SK-N-SH treated with all-trans-retinoic acid at 6 μM for 48 hours (cell line): ENCODE measurements around the gene EVA1C.

Experiments
- ATAC-seq: fragments of 200-7000 bp; cut with Tn5 transposase; 3 replicates; pipeline ENCODE4 v1.9.1; 2020; ENCODE audit warnings: mild to moderate bottlenecking, moderate library complexity
- ARNTL ChIP-seq: fragments of 450-650 bp; formaldehyde crosslinking; IDR thresholded peaks from 2 replicates; pipeline ENCODE4 v1.5.0; 2020; ENCODE audit warnings: low read depth, mild to moderate bottlenecking, moderate library complexity, borderline replicate concordance
- BACH2 ChIP-seq: fragments of 250-450 bp; sonication (Bioruptor Pico); IDR thresholded peaks from 2 replicates; pipeline ENCODE4 v1.9.0; 2021; ENCODE audit warnings: mild to moderate bottlenecking, borderline replicate concordance
- CREB5 ChIP-seq: fragments of 250-450 bp; sonication (Bioruptor Pico); IDR thresholded peaks from 2 replicates; pipeline ENCODE4 v1.5.1; 2020; ENCODE audit warnings: low read depth, mild to moderate bottlenecking, moderate library complexity
- CSDC2 ChIP-seq: fragments of 250-450 bp; sonication (Bioruptor Pico); IDR thresholded peaks from 2 replicates; pipeline ENCODE4 v1.5.0; 2020; ENCODE audit warnings: mild to moderate bottlenecking, moderate library complexity
- CSRNP3 ChIP-seq: fragments of 250-450 bp; sonication (Bioruptor Pico); IDR thresholded peaks from 2 replicates; pipeline ENCODE4 v1.5.1; 2021; ENCODE audit warnings: mild to moderate bottlenecking, moderate library complexity
- ESRRG ChIP-seq: fragments of 250-450 bp; sonication (Bioruptor Pico); IDR thresholded peaks from 2 replicates; pipeline ENCODE4 v1.6.1; 2021; ENCODE audit warnings: mild to moderate bottlenecking
- GLIS3 ChIP-seq: fragments of 250-450 bp; sonication (Bioruptor Pico); IDR thresholded peaks from 2 replicates; pipeline ENCODE4 v1.5.0; 2020; ENCODE audit warnings: mild to moderate bottlenecking, moderate library complexity
- ISL1 ChIP-seq: fragments of 250-450 bp; sonication (Bioruptor Pico); IDR thresholded peaks from 2 replicates; pipeline ENCODE4 v2.1.2; 2022; ENCODE audit warnings: mild to moderate bottlenecking, moderate library complexity
- OSR1 ChIP-seq: fragments of 250-450 bp; sonication (Bioruptor Pico); IDR thresholded peaks from 2 replicates; pipeline ENCODE4 v1.8.0; 2022; ENCODE audit warnings: moderate library complexity, mild to moderate bottlenecking, inconsistent platforms
- PATZ1 ChIP-seq: fragments of 250-450 bp; sonication (Bioruptor Pico); IDR thresholded peaks from 2 replicates; pipeline ENCODE4 v1.8.0; 2020; ENCODE audit warnings: mild to moderate bottlenecking, moderate library complexity, borderline replicate concordance
- POU6F1 ChIP-seq: fragments of 250-450 bp; sonication (Bioruptor Pico); IDR thresholded peaks from 2 replicates; pipeline ENCODE4 v1.8.0; 2021; ENCODE audit warnings: low read depth, mild to moderate bottlenecking, moderate library complexity, borderline replicate concordance
- PPARA ChIP-seq: fragments of 250-450 bp; sonication (Bioruptor Pico); IDR thresholded peaks from 2 replicates; pipeline ENCODE4 v1.5.0; 2020; ENCODE audit warnings: mild to moderate bottlenecking, borderline replicate concordance
- RARB ChIP-seq: fragments of 250-450 bp; sonication (Bioruptor Pico); IDR thresholded peaks from 2 replicates; pipeline ENCODE4 v1.8.0; 2021; ENCODE audit warnings: mild to moderate bottlenecking, moderate library complexity
- SNAI2 ChIP-seq: fragments of 250-450 bp; sonication (Bioruptor Pico); IDR thresholded peaks from 2 replicates; pipeline ENCODE4 v1.5.0; 2020; ENCODE audit warnings: mild to moderate bottlenecking, moderate library complexity
- TCF4 ChIP-seq: fragments of 250-450 bp; sonication (Bioruptor Pico); IDR thresholded peaks from 2 replicates; pipeline ENCODE4 v1.8.0; 2021; ENCODE audit warnings: mild to moderate bottlenecking, moderate library complexity, borderline replicate concordance
- TOX ChIP-seq: fragments of 250-450 bp; sonication (Bioruptor Pico); IDR thresholded peaks from 2 replicates; pipeline ENCODE4 v1.8.0; 2021; ENCODE audit warnings: mild to moderate bottlenecking, moderate library complexity, borderline replicate concordance
- TSHZ2 ChIP-seq: fragments of 250-450 bp; sonication (Bioruptor Pico); IDR thresholded peaks from 2 replicates; pipeline ENCODE4 v1.5.0; 2020; ENCODE audit warnings: mild to moderate bottlenecking, moderate library complexity
- ZC3H10 ChIP-seq: fragments of 250-450 bp; sonication (Bioruptor Pico); IDR thresholded peaks from 2 replicates; pipeline ENCODE4 v1.5.1; 2021; ENCODE audit warnings: mild to moderate bottlenecking, moderate library complexity
- ZFP3 ChIP-seq: fragments of 250-450 bp; sonication (Bioruptor Pico); IDR thresholded peaks from 2 replicates; pipeline ENCODE4 v1.5.0; 2020; ENCODE audit warnings: mild to moderate bottlenecking, moderate library complexity
- ZFP30 ChIP-seq: fragments of 450-650 bp; formaldehyde crosslinking; IDR thresholded peaks from 2 replicates; pipeline ENCODE4 v1.5.0; 2022; ENCODE audit warnings: mild to moderate bottlenecking, moderate library complexity
- ZNF565 ChIP-seq: fragments of 450-650 bp; formaldehyde crosslinking; conservative IDR thresholded peaks from 2 replicates; pipeline ENCODE4 v1.5.0; 2020; ENCODE audit warnings: low read depth, mild to moderate bottlenecking, moderate library complexity
- ZNF70 ChIP-seq: fragments of 450-650 bp; formaldehyde crosslinking; IDR thresholded peaks from 2 replicates; pipeline ENCODE4 v1.5.0; 2020; ENCODE audit warnings: mild to moderate bottlenecking, moderate library complexity
- ZNF8 ChIP-seq: fragments of 450-650 bp; formaldehyde crosslinking; IDR thresholded peaks from 2 replicates; pipeline ENCODE4 v1.5.0; 2020; ENCODE audit warnings: mild to moderate bottlenecking, moderate library complexity

Gene EVA1C

GRCh38 chr21:32377991-32378390 is 34.5 kb upstream of the EVA1C start:
- ATAC-seq: no peak
- TF ChIP-seq ARNTL (no peak), CREB5 (no peak), PATZ1 (CRISPR knock-in tag) (no peak), ISL1 (CRISPR knock-in tag) (no peak), TOX (CRISPR knock-in tag) (no peak), BACH2 (CRISPR knock-in tag) (no peak), ZNF70 (no peak), ZFP30 (CRISPR knock-in tag) (no peak), ZC3H10 (CRISPR knock-in tag) (no peak), TCF4 (CRISPR knock-in tag) (no peak), ZNF8 (CRISPR knock-in tag) (no peak), ESRRG (CRISPR knock-in tag) (no peak), CSRNP3 (CRISPR knock-in tag) (no peak), SNAI2 (CRISPR knock-in tag) (no peak), TSHZ2 (CRISPR knock-in tag) (no peak), OSR1 (CRISPR knock-in tag) (no peak), GLIS3 (CRISPR knock-in tag) (no peak), ZNF565 (CRISPR knock-in tag) (no peak), CSDC2 (no peak)

GRCh38 chr21:32378956-32379355 is 33.5 kb upstream of the EVA1C start:
- no peak for ATAC-seq
- TF ChIP-seq ZNF8 (CRISPR knock-in tag): no peak
- no peak for TF ChIP-seq TOX (CRISPR knock-in tag)
- TF ChIP-seq ZFP30 (CRISPR knock-in tag): no peak
- no peak for TF ChIP-seq GLIS3 (CRISPR knock-in tag)
- no peak for TF ChIP-seq ARNTL
- TF ChIP-seq, all 23 proteins: peak for 0

- TF ChIP-seq ZNF565 (CRISPR knock-in tag): no peak
- no peak for TF ChIP-seq BACH2 (CRISPR knock-in tag)
- TF ChIP-seq POU6F1 (CRISPR knock-in tag): no peak
- no peak for TF ChIP-seq ZFP3 (CRISPR knock-in tag)
- no peak for TF ChIP-seq PPARA (CRISPR knock-in tag)
- TF ChIP-seq CSDC2: no peak
- no peak for TF ChIP-seq ESRRG (CRISPR knock-in tag)
- TF ChIP-seq ARNTL: no peak
- TF ChIP-seq RARB (CRISPR knock-in tag): no peak
- ATAC-seq: no peak
Measured at GRCh38 chr21:32380940-32381339, 31.6 kb upstream of the EVA1C start.
